ENCODE measurements around the gene MAST3. TPM values are rescaled to one million over a fixed set of nuclear protein-coding genes. Genes with fewer than 3 reads are reported as not detected.

Gene MAST3
- total RNA-seq, 1 experiment from 2014 or later: 14.2 TPM

DNA sequence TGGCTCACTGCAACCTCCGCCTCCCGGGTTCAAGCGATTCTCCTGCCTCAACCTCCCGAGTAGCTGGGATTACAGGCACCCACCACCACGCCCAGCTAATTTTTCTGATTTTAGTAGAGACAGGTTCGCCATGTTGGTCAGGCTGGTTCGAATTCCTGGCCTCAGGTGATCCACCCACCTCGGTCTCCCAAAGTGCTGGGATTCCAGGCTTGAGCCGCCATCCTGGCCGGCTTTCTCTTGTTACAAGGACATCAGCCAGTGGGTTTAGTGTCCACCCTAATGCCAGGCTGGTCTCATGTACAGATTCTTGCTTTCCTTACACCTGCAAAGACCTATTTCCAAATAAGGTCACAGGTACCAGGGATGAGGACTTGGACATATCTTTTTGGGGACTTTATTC is 62.2 kb downstream of the MAST3 start:
- TF ChIP-seq CEBPB (IDR thresholded peaks at IDR 0.05; ENCODE audit: low read depth) (no peak), YY1 (IDR thresholded peaks at IDR 0.05; ENCODE audit: extremely low read depth, insufficient replicate concordance, low read depth, low read length) (no peak), SIN3A (IDR thresholded peaks at IDR 0.05; ENCODE audit: low read depth) (no peak), RAD21 (IDR thresholded peaks at IDR 0.05; ENCODE audit: low read depth) (no peak), POLR2AphosphoS5 (IDR thresholded peaks at IDR 0.05; ENCODE audit: low read depth, low read length) (no peak), ZNF274 (IDR thresholded peaks at IDR 0.05; ENCODE audit: low read depth, low read length) (no peak), EGR1 (IDR thresholded peaks at IDR 0.05; ENCODE audit: low read depth) (no peak), TCF7L2 (IDR thresholded peaks at IDR 0.05; ENCODE audit: borderline replicate concordance, extremely low read depth, insufficient read depth, insufficient read length) (no peak), POLR2A (IDR thresholded peaks at IDR 0.05; ENCODE audit: borderline replicate concordance, extremely low read depth, insufficient read depth, insufficient read length) (no peak), FOSL1 (IDR thresholded peaks at IDR 0.05; ENCODE audit: low read depth) (no peak), CBX3 (IDR thresholded peaks at IDR 0.05; ENCODE audit: low read depth) (no peak)
- TF ChIP-seq, protein P1, sequence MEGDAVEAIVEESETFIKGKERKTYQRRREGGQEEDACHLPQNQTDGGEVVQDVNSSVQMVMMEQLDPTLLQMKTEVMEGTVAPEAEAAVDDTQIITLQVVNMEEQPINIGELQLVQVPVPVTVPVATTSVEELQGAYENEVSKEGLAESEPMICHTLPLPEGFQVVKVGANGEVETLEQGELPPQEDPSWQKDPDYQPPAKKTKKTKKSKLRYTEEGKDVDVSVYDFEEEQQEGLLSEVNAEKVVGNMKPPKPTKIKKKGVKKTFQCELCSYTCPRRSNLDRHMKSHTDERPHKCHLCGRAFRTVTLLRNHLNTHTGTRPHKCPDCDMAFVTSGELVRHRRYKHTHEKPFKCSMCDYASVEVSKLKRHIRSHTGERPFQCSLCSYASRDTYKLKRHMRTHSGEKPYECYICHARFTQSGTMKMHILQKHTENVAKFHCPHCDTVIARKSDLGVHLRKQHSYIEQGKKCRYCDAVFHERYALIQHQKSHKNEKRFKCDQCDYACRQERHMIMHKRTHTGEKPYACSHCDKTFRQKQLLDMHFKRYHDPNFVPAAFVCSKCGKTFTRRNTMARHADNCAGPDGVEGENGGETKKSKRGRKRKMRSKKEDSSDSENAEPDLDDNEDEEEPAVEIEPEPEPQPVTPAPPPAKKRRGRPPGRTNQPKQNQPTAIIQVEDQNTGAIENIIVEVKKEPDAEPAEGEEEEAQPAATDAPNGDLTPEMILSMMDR (IDR thresholded peaks at IDR 0.05 in 2 of 3, conservative IDR thresholded peaks at IDR 0.05 in 1 of 3; ENCODE audit: borderline replicate concordance in 1 of 3, insufficient read depth in 1 of 3, low read depth in 2 of 3, low read length in 2 of 3): no peak
- BruUV-seq (replicated peaks): TSS peak; percentile 69
- ChIA-PET POLR2A (no interaction called here), CTCF (no interaction called here), RAD21 (ENCODE audit: low non-redundant PET in 1 of 2, low total read pairs in 2 of 2, uncharacterized antibody in 2 of 2, unreplicated experiment in 2 of 2) (no interaction called here)
- peaks cover 39 to 46% of the 10 kb centered on the region in 2 experiments for H3K4me1 ChIP-seq (ENCODE audit: control insufficient read depth in 1 of 2, insufficient read depth in 2 of 2, low read length in 2 of 2)
- peak overlapping the region; percentile 86 for H3K27ac ChIP-seq (ENCODE audit: low read depth, low read length)
- DNase-seq (ENCODE audit: low read depth, low spot score) (no peak), ATAC-seq (no peak)
- no peak overlapping the region for H3K4me3 ChIP-seq (replicated peaks in 1 of 2; ENCODE audit: low read depth in 1 of 2, low read length in 2 of 2)
- H3K27me3 ChIP-seq (ENCODE audit: insufficient read depth, low read length): no peaks in the 10 kb centered on the region
- no peaks in the 10 kb centered on the region for H4K20me1 ChIP-seq (ENCODE audit: insufficient read depth)
- H3K4me2 ChIP-seq (ENCODE audit: low read length): peak overlapping the region; percentile 91; the same call in 1 of the 2 replicates
- peaks cover 13 to 31% of the 10 kb centered on the region in 2 experiments; a peak in 3 of 4 replicates for H3K36me3 ChIP-seq (ENCODE audit: control insufficient read depth in 1 of 2, insufficient read depth in 2 of 2, low read length in 2 of 2)
- no peaks in the 10 kb centered on the region for H3K9me3 ChIP-seq (ENCODE audit: control insufficient read depth in 1 of 2, insufficient read depth in 1 of 2, low read depth in 1 of 2, low read length in 2 of 2)
- H2AFZ ChIP-seq (ENCODE audit: low read depth, low read length, poor library complexity, severe bottlenecking): no peak overlapping the region
- H3K9ac ChIP-seq (ENCODE audit: low read length): no peak overlapping the region
- peaks cover 22% of the 10 kb centered on the region for H3K79me2 ChIP-seq (ENCODE audit: insufficient read depth, low read length)
- intact Hi-C loops (cut with micrococcal nuclease): loop anchor here (10.0 kb wide), 1 partner anchor 155 kb away; the partner anchor contains the start of gene ARRDC2
- no peaks in the 10 kb centered on the region for H3K9me2 ChIP-seq (ENCODE audit: insufficient read depth)

All from HCT116 (cell line).